Right ventricle myocardium inferior (tissue), 1 donor: Measurements from ENCODE around the gene MFF. TPM values are rescaled to one million over a fixed set of nuclear protein-coding genes. Genes with fewer than 3 reads are reported as not detected.
"Not testable (repeated sequence)": the region's sequence is repeated elsewhere in the genome, so short reads cannot be mapped to it uniquely, and the experiment has no call there.

ENCODE experiments used
- ATAC-seq: fragments of 200-7000 bp; cut with Tn5 transposase; one replicate; pipeline ENCODE4 v1.9.1; 2020; ENCODE audit warnings: mild to moderate bottlenecking, moderate library complexity
- DNase-seq: peaks from one replicate; pipeline ENCODE4 v3.0.0; 2021; ENCODE audit errors: missing footprints
- intact Hi-C: fragments of 100-400 bp; cut with DNase I; formaldehyde crosslinking; loops from one replicate; pipeline ENCODE4 v1.11.0; 2022
- total RNA-seq: library from RNA; stranded (reverse); fragmentation: NEBNext Ultra II Directional; extraction: Animal tissue kit (Norgen Biotek cat#: 25700); gene quantifications from one replicate; pipeline ENCODE4 v1.2.1, GENCODE V29; 2021
- donor health status: DM: no; HTN: yes; CAD: no; lungs with severe emphysema.

Gene MFF
- total RNA-seq, 1 donor from 2014 or later = 91.5 TPM

GRCh38 chr2:227324642-227324994 lies 433 bp upstream of the MFF start:
- intact Hi-C loops = no loop called here
- ATAC-seq (peak; percentile 35), DNase-seq (no peak)

GRCh38 chr2:227325839-227326195 lies 766 bp downstream of the MFF start:
- intact Hi-C loops = no loop called here
- DNase-seq = no peak
- ATAC-seq = peak; percentile 52

- ATAC-seq (no peak), DNase-seq (no peak)
- intact Hi-C loops = no loop called here
Measured at GRCh38 chr2:227326783-227327182, 1.7 kb downstream of the MFF start.

GRCh38 chr2:227335713-227336112 lies 10.7 kb downstream of the MFF start:
- ATAC-seq (no peak), DNase-seq (no peak)
- intact Hi-C loops = no loop called here

GRCh38 chr2:227337442-227337841 lies 12.4 kb downstream of the MFF start:
- intact Hi-C loops = no loop called here
- ATAC-seq (no peak), DNase-seq (no peak)

GRCh38 chr2:227339098-227339599 lies 14.1 kb downstream of the MFF start:
- DNase-seq (no peak), ATAC-seq (no peak)
- intact Hi-C loops = no loop called here

GRCh38 chr2:227340106-227340505 lies 15.1 kb downstream of the MFF start:
- ATAC-seq (no peak), DNase-seq (no peak)
- intact Hi-C loops = no loop called here

GRCh38 chr2:227341553-227341952 lies 16.5 kb downstream of the MFF start:
- no peak for DNase-seq
- ATAC-seq = no peak
- intact Hi-C loops = no loop called here

GRCh38 chr2:227344231-227344630 lies 19.2 kb downstream of the MFF start:
- intact Hi-C loops = no loop called here
- ATAC-seq = no peak

GRCh38 chr2:227347117-227347516 lies 22.1 kb downstream of the MFF start:
- DNase-seq (no peak), ATAC-seq (no peak)
- intact Hi-C loops = no loop called here

More at GRCh38 chr2:227344231-227344630, 19.2 kb downstream of the MFF start:
- DNase-seq = no peak

GRCh38 chr2:227348324-227348723 lies 23.3 kb downstream of the MFF start:
- no peak for ATAC-seq
- no peak for DNase-seq
- intact Hi-C loops = no loop called here

- DNase-seq (no peak), ATAC-seq (no peak)
- intact Hi-C loops = no loop called here
Measured at GRCh38 chr2:227349989-227350612, 25.1 kb downstream of the MFF start.

GRCh38 chr2:227351639-227352038 lies 26.6 kb downstream of the MFF start:
- ATAC-seq (no peak), DNase-seq (no peak)
- intact Hi-C loops = no loop called here

GRCh38 chr2:227360351-227360750 lies 35.3 kb downstream of the MFF start:
- DNase-seq (no peak), ATAC-seq (no peak)
- intact Hi-C loops = no loop called here

GRCh38 chr2:227363756-227364155 lies 38.7 kb downstream of the MFF start:
- ATAC-seq = no peak
- intact Hi-C loops = no loop called here
- DNase-seq = no peak

GRCh38 chr2:227364585-227365263 lies 39.7 kb downstream of the MFF start:
- intact Hi-C loops, ATAC-seq, DNase-seq: not testable (repeated sequence)

- ATAC-seq = no peak
- intact Hi-C loops = no loop called here
Measured at GRCh38 chr2:227365833-227366232, 40.8 kb downstream of the MFF start.

GRCh38 chr2:227366769-227367426 lies 41.8 kb downstream of the MFF start:
- intact Hi-C loops = no loop called here
- DNase-seq (no peak), ATAC-seq (peak; percentile 41)

More at GRCh38 chr2:227365833-227366232, 40.8 kb downstream of the MFF start:
- DNase-seq = no peak

GRCh38 chr2:227367427-227367795 lies 42.4 kb downstream of the MFF start:
- ATAC-seq (no peak), DNase-seq (no peak)
- intact Hi-C loops = no loop called here

GRCh38 chr2:227368574-227368973 lies 43.5 kb downstream of the MFF start:
- ATAC-seq (no peak), DNase-seq (no peak)
- intact Hi-C loops = no loop called here
